Body of pancreas (tissue), 4 donors: ENCODE measurements around the gene TNS3.

Experiments used
- CTCF ChIP-seq, 7 experiments: fragments of 450-650 bp in 4 of 7; fragments of 200-600 bp in 3 of 7; sonication (generic) in 3 of 7; IDR thresholded peaks; one replicate each; pipeline ENCODE4 v1.5.1; 2016 to 2019; ENCODE audit warnings: antibody characterized with exemption in 7 of 7
- POLR2A ChIP-seq, 3 donors: fragments of 450-650 bp; IDR thresholded peaks; one replicate each; pipeline ENCODE4 v1.6.1; 2016; ENCODE audit warnings: antibody characterized with exemption in 3 of 3, mild to moderate bottlenecking in 2 of 3

GRCh38 chr7:47492716-47493325 is 89.1 kb downstream of the TNS3 start:
- TF ChIP-seq POLR2A (IDR thresholded peaks at IDR 0.05), result no peak
- no peak for TF ChIP-seq CTCF (IDR thresholded peaks at IDR 0.05)
